Germinal center (tissue), 1 donor: ENCODE measurements around the gene SHE.
"Not testable (repeated sequence)": the region's sequence is repeated elsewhere in the genome, so short reads cannot be mapped to it uniquely, and the experiment has no call there.

Source experiments
- DNase-seq: peaks from one replicate; pipeline ENCODE4 v3.0.0; 2012; ENCODE audit warnings: mixed read lengths, low spot score

The SHE gene

GRCh38 chr1:154514066-154514553 is 11.9 kb upstream of the SHE start:
- no peak for DNase-seq

GRCh38 chr1:154512760-154513159 is 10.5 kb upstream of the SHE start:
- no peak for DNase-seq

- no peak for DNase-seq
Measured at GRCh38 chr1:154503898-154504297, 1.7 kb upstream of the SHE start.

GRCh38 chr1:154502744-154503115 is 518 bp upstream of the SHE start:
- no peak for DNase-seq

- no peak for DNase-seq
Measured at GRCh38 chr1:154501423-154502065, 668 bp downstream of the SHE start.

- no peak for DNase-seq
Measured at GRCh38 chr1:154500533-154500932, 1.7 kb downstream of the SHE start.

- no peak for DNase-seq
Measured at GRCh38 chr1:154499446-154499845, 2.8 kb downstream of the SHE start.

- DNase-seq = peak; percentile 62
Measured at GRCh38 chr1:154497026-154497806, 5.0 kb downstream of the SHE start.

- DNase-seq = no peak
Measured at GRCh38 chr1:154496383-154496782, 5.8 kb downstream of the SHE start.

- no peak for DNase-seq
Measured at GRCh38 chr1:154495496-154496273, 6.5 kb downstream of the SHE start.

- peak; percentile 57 for DNase-seq
Measured at GRCh38 chr1:154493276-154493675, 8.9 kb downstream of the SHE start.

- DNase-seq = no peak
Measured at GRCh38 chr1:154492115-154492514, 10.1 kb downstream of the SHE start.

GRCh38 chr1:154490317-154490716 is 11.9 kb downstream of the SHE start:
- DNase-seq = no peak

GRCh38 chr1:154489695-154490274 is 12.4 kb downstream of the SHE start:
- no peak for DNase-seq

GRCh38 chr1:154488922-154489321 is 13.3 kb downstream of the SHE start:
- no peak for DNase-seq

GRCh38 chr1:154486756-154487155 is 15.5 kb downstream of the SHE start:
- not testable (repeated sequence) for DNase-seq

- DNase-seq = no peak
Measured at GRCh38 chr1:154485910-154486496, 16.2 kb downstream of the SHE start.

- DNase-seq = no peak
Measured at GRCh38 chr1:154485106-154485505, 17.1 kb downstream of the SHE start.

- DNase-seq = no peak
Measured at GRCh38 chr1:154483941-154484803, 18.0 kb downstream of the SHE start.

- no peak for DNase-seq
Measured at GRCh38 chr1:154481053-154481452, 21.2 kb downstream of the SHE start.
